ENCODE data around the gene EFNB2. TPM values are rescaled to one million over a fixed set of nuclear protein-coding genes. Genes with fewer than 3 reads are reported as not detected.

The EFNB2 gene
- total RNA-seq, 1 experiment from 2014 or later, result 2.2 TPM

DNA sequence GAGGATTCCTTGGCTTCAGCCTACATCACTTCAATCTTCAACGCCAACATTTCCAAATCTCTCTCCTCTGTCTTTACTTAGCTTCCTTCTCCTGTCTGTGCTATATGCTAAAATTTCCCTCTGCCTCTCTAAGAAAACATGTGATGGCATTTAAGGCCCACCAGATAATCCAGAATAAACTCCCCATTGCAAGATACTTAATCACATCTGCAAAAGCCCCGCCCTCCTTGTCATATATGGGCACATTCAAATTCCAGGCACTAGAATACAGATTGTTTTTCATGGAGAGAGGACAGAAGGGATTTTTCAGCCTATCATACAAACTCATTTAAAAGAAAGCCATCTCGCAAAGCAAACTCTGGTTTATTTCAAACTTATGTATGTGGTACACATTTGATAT, 16.3 kb upstream of the EFNB2 start:
- DNase-seq (ENCODE audit: extremely low read depth, low read depth), result no peak

GRCh38 chr13:106551350-106551749, 15.9 kb upstream of the EFNB2 start:
- DNase-seq (ENCODE audit: extremely low read depth, low read depth), result no peak

GRCh38 chr13:106550570-106551135, 15.2 kb upstream of the EFNB2 start:
- no peak for DNase-seq (ENCODE audit: extremely low read depth, low read depth)

DNA sequence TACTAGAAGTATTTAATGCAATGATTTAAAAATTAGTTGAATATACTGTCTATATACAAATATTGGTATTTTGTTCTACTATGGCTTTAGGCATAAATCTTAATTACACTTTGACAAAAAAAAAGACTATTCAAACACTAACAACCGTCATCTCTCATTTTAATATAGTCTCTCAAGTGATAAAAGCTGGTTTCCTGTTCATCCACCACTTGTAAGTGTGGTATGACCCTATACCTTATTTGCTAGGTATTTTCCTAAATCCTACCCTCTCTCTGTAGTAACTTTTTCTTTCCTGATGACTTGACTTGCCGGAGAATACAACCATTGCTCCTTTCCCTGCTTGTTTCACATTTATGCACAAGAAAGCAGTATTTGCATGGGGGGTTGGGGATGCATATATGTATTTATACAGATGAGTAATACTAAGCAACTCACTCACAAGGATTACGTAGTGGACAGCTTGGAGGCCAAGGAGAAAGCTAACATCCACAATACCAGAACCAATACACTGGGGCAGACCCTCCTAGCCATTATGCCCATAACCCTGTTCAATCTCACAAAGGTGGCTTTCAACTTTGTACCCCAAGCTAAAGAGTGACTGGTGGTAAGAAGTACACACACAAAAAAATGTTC, 12.7 kb upstream of the EFNB2 start:
- DNase-seq (ENCODE audit: extremely low read depth, low read depth), result no peak

- DNase-seq (ENCODE audit: extremely low read depth, low read depth), result no peak
These were observed 6.4 kb upstream of the EFNB2 start for GRCh38 chr13:106541826-106542225.

- no peak for DNase-seq (ENCODE audit: extremely low read depth, low read depth)
These were observed 5.2 kb upstream of the EFNB2 start for GRCh38 chr13:106540613-106541012.

DNA sequence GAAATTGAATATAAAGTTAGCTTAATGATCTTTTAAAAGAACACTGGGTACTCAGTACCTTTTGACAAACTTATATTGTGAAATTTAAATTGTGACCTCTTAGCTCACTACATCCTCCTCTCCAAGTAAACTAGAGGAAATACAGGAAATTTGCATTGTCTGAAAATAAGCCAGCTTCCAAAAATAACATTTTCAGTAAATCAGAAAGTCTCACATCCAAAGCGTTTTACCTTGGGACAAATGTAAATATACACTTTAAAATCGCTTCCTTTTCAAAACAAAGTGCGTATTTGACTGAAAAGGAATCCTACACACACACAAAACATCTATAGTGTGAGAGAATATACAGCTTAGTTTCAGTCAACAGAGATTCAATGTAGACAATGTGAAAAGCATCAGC, 2.1 kb upstream of the EFNB2 start:
- no peak for DNase-seq (ENCODE audit: extremely low read depth, low read depth)

- peak; percentile 68 for DNase-seq (ENCODE audit: extremely low read depth, low read depth)
These were observed 977 bp upstream of the EFNB2 start for GRCh38 chr13:106536244-106537034.

DNA sequence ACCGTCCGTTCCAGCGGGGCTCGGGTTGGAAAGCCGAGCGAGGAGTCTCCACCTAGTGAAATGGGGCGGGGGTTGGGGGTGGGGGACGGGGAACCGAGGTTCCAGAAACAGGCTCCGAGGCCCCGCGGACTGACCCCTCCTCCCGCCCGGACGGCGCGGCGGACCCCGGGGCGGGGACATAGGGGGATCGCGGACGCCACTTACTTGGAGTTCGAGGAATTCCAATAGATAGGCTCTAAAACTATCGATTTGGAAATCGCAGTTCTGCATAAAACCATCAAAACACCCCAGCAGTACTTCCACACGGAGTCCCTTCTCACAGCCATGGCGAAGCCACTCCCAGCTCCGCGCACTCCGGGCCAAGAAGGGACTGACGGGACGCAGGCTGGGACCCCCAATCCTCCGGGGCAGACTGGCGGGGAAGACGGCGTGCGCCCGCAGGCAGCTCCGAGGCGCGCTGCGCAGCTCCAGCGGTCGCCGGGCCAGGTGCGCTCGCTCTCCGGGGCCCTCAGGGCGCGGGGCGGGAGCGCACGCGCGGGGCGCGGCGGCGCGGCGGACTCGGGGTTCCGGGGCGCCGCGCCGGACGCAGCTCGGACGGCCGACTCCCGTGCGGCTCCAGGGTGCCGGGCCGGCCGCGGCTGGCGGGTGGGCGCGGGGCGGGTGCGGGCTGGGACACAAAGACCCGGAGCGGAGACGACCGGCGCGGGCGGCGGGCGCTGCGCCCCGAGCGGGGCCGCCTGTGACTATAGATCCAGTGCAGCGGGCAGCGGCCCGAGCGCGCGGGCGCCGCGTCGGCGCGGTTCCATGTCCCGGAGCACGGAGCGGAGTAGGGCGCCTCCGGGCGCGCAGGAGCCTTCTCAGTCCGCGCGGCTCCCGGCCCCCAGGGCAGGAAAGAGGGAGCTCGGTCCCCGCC, 567 bp downstream of the EFNB2 start:
- DNase-seq (ENCODE audit: extremely low read depth, low read depth), result no peak

- DNase-seq (ENCODE audit: extremely low read depth, low read depth), result no peak
These were observed 1.4 kb downstream of the EFNB2 start for GRCh38 chr13:106533943-106534638.

DNA sequence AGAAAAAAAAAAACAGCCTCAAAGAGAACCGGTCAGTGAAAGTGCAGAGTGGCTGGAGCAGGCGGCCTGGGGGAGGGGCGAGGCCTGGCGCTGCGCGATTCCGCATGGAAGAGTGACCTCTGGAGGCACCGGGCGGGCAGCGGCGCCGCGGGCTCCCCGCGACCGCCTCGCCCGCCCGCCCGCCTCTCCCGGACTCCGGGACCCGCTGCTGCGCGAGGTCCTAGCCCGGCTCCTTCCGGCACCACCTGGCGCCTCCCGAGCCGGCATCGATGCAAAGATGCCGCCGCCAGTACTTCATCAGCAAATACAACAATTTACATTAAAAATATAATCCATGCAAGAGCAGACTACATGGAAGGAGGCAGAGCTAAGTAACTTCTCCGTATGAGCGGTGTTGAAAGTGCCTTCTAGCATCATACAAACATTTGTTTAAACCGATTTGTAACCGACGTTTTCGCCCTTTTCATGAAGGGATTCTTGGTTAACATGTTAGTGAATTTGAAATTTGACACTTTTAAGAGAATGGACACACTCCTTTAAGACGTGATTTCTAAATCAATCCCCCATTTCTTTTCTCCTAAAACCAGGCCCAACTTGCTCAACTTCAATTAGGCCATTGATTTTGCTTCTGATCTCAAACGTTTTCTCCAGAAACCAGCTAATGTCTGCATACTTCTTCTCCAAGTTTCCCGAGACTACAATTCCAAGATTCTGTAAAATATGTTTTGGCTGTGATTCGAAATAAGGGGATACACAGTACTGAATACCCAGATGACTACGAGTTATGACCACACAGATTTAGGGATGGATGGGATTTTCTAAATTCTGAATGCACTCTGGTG, 2.1 kb downstream of the EFNB2 start:
- peak; percentile 39 for DNase-seq (ENCODE audit: extremely low read depth, low read depth)

GRCh38 chr13:106532111-106532929, 3.1 kb downstream of the EFNB2 start:
- DNase-seq (ENCODE audit: extremely low read depth, low read depth), result no peak

GRCh38 chr13:106530980-106531481, 4.4 kb downstream of the EFNB2 start:
- DNase-seq (ENCODE audit: extremely low read depth, low read depth), result no peak

- no peak for DNase-seq (ENCODE audit: extremely low read depth, low read depth)
These were observed 5.2 kb downstream of the EFNB2 start for GRCh38 chr13:106530171-106530851.

DNA sequence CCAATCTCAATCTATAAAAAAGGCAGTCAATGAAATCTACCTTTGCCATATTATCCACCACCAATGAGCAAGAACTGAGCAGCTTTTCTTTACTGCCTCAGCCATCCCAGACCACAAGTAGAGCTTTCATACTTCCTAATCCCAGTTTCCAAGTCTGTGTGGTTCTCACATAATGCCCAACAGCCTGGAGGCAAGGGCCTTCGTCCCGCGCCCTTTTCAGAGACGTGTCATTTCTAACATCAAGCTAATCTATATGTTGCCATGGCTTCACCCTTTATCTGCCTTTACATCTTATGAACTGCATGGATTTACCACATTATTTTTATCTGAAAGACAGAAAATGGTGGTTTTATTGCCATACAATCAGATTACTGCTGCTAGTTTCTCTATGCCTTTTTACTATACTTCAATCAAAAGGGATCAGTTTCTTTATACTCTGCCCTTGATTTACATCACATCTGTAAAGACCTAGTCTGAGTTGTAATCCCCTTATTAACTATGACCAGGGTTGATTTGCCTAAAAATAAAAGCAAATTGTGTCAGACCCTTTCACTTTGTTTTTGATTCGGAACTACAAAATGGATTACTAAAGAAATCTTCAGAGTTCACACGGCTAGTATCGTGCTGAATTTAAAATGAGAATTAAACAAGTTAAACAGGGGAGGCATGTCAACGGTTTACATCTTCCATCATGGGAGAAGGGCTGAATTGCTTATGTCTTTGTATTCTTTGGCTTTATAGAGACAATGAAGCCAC, 5.9 kb downstream of the EFNB2 start:
- no peak for DNase-seq (ENCODE audit: extremely low read depth, low read depth)

- no peak for DNase-seq (ENCODE audit: extremely low read depth, low read depth)
These were observed 6.6 kb downstream of the EFNB2 start for GRCh38 chr13:106528718-106529414.
